ENCODE results near the gene RGL4.
"Not testable (repeated sequence)": the region's sequence is repeated elsewhere in the genome, so short reads cannot be mapped to it uniquely, and the experiment has no call there.

Gene RGL4

GRCh38 chr22:23690713-23691112, at the start of gene RGL4:
RGL4 (plus strand) TSS chr22:23691013; CDS start chr22:23692031, 1,018 bp downstream.
- no peak for TF ChIP-seq CTCF (IDR thresholded peaks at IDR 0.05; ENCODE audit: insufficient read depth, low read depth, low read length, missing control alignments)
- H3K4me3 ChIP-seq (ENCODE audit: low read length) = no peak within 1 kb of the TSS
- no peak for DNase-seq (ENCODE audit: low read depth)

- not testable (repeated sequence) for H3K4me3 ChIP-seq (ENCODE audit: low read length); DNase-seq (ENCODE audit: low read depth)
Observed at GRCh38 chr22:23646526-23646925, 44.3 kb upstream of the RGL4 start.

GRCh38 chr22:23649071-23649501, 41.7 kb upstream of the RGL4 start:
- no peak for DNase-seq (ENCODE audit: low read depth)
- no peak overlapping the region for H3K4me3 ChIP-seq (ENCODE audit: low read length)
- TF ChIP-seq CTCF (IDR thresholded peaks at IDR 0.05; ENCODE audit: insufficient read depth, low read depth, low read length, missing control alignments) = no peak

GRCh38 chr22:23651676-23652075, 39.1 kb upstream of the RGL4 start:
- DNase-seq (ENCODE audit: low read depth) = no peak
- no peak for TF ChIP-seq CTCF (IDR thresholded peaks at IDR 0.05; ENCODE audit: insufficient read depth, low read depth, low read length, missing control alignments)
- no peak overlapping the region for H3K4me3 ChIP-seq (ENCODE audit: low read length)

GRCh38 chr22:23652286-23652685, 38.5 kb upstream of the RGL4 start:
- TF ChIP-seq CTCF (IDR thresholded peaks at IDR 0.05; ENCODE audit: insufficient read depth, low read depth, low read length, missing control alignments) = no peak
- DNase-seq (ENCODE audit: low read depth) = no peak
- H3K4me3 ChIP-seq (ENCODE audit: low read length) = no peak overlapping the region

GRCh38 chr22:23652711-23653110, 38.1 kb upstream of the RGL4 start:
- H3K4me3 ChIP-seq (ENCODE audit: low read length) = no peak overlapping the region
- no peak for DNase-seq (ENCODE audit: low read depth)
- no peak for TF ChIP-seq CTCF (IDR thresholded peaks at IDR 0.05; ENCODE audit: insufficient read depth, low read depth, low read length, missing control alignments)

- no peak for TF ChIP-seq CTCF (IDR thresholded peaks at IDR 0.05; ENCODE audit: insufficient read depth, low read depth, low read length, missing control alignments)
- DNase-seq (ENCODE audit: low read depth) = no peak
- no peak overlapping the region for H3K4me3 ChIP-seq (ENCODE audit: low read length)
Observed at GRCh38 chr22:23655891-23656475, 34.8 kb upstream of the RGL4 start.

All from epithelial cell of esophagus (primary cell).